ENCODE data around the gene PDK2.

The PDK2 gene

GRCh38 chr17:50078430-50078829 lies 16.7 kb upstream of the PDK2 start:
- no peak for DNase-seq (ENCODE audit: low read depth)

- peak; percentile 72 for DNase-seq (ENCODE audit: low read depth)
These were observed 15.6 kb upstream of the PDK2 start for GRCh38 chr17:50079334-50080095.

- DNase-seq (ENCODE audit: low read depth) = no peak
These were observed 15.1 kb upstream of the PDK2 start for GRCh38 chr17:50080096-50080480.

- DNase-seq (ENCODE audit: low read depth) = no peak
These were observed 14.3 kb upstream of the PDK2 start for GRCh38 chr17:50080827-50081226.

- DNase-seq (ENCODE audit: low read depth) = no peak
These were observed 13.4 kb upstream of the PDK2 start for GRCh38 chr17:50081757-50082156.

GRCh38 chr17:50087246-50087911 lies 7.8 kb upstream of the PDK2 start:
- peak; percentile 87 for DNase-seq (ENCODE audit: low read depth)

- DNase-seq (ENCODE audit: low read depth) = no peak
These were observed 7.2 kb upstream of the PDK2 start for GRCh38 chr17:50087912-50088405.

GRCh38 chr17:50088952-50089825 lies 6.0 kb upstream of the PDK2 start:
- DNase-seq (ENCODE audit: low read depth) = no peak

- no peak for DNase-seq (ENCODE audit: low read depth)
These were observed 5.1 kb upstream of the PDK2 start for GRCh38 chr17:50090071-50090470.

- DNase-seq (ENCODE audit: low read depth) = no peak
These were observed 3.9 kb upstream of the PDK2 start for GRCh38 chr17:50090971-50091917.

GRCh38 chr17:50091918-50092285 lies 3.2 kb upstream of the PDK2 start:
- no peak for DNase-seq (ENCODE audit: low read depth)

GRCh38 chr17:50093246-50093645 lies 1.9 kb upstream of the PDK2 start:
- no peak for DNase-seq (ENCODE audit: low read depth)

- DNase-seq (ENCODE audit: low read depth) = no peak
These were observed 1.3 kb upstream of the PDK2 start for GRCh38 chr17:50093807-50094206.

GRCh38 chr17:50094243-50094752 lies 853 bp upstream of the PDK2 start:
- peak; percentile 94 for DNase-seq (ENCODE audit: low read depth)

- no peak for DNase-seq (ENCODE audit: low read depth)
These were observed 481 bp downstream of the PDK2 start for GRCh38 chr17:50095626-50096037.

- no peak for DNase-seq (ENCODE audit: low read depth)
These were observed 941 bp downstream of the PDK2 start for GRCh38 chr17:50096092-50096491.

- no peak for DNase-seq (ENCODE audit: low read depth)
These were observed 1.6 kb downstream of the PDK2 start for GRCh38 chr17:50096758-50097157.

GRCh38 chr17:50097455-50097854 lies 2.3 kb downstream of the PDK2 start:
- DNase-seq (ENCODE audit: low read depth) = no peak

GRCh38 chr17:50097926-50098325 lies 2.8 kb downstream of the PDK2 start:
- no peak for DNase-seq (ENCODE audit: low read depth)

- no peak for DNase-seq (ENCODE audit: low read depth)
These were observed 3.4 kb downstream of the PDK2 start for GRCh38 chr17:50098583-50098982.

GRCh38 chr17:50099003-50099402 lies 3.9 kb downstream of the PDK2 start:
- DNase-seq (ENCODE audit: low read depth) = no peak

Data from ELR (cell line).